GM18867 (cell line): ENCODE data around the gene LAP3.

ENCODE experiments used
- ATAC-seq: cut with Tn5 transposase; IDR thresholded peaks from one replicate; pipeline ENCODE4 v1.9.1; 2021; ENCODE audit warnings: mild to moderate bottlenecking, moderate library complexity; ENCODE audit not compliant: unreplicated experiment

Gene LAP3

GRCh38 chr4:17614416-17615299, 37.7 kb downstream of the LAP3 start, which contains the start of gene MED28:
MED28 (plus strand) TSS chr4:17614641; CDS start chr4:17614655, 14 bp downstream.
- ATAC-seq, result peak; percentile 92

- ATAC-seq, result no peak
Measured at GRCh38 chr4:17616283-17616682, 39.3 kb downstream of the LAP3 start.

- no peak for ATAC-seq
Measured at GRCh38 chr4:17618926-17619325, 41.9 kb downstream of the LAP3 start.

GRCh38 chr4:17619416-17620105, 42.6 kb downstream of the LAP3 start:
- no peak for ATAC-seq

- no peak for ATAC-seq
Measured at GRCh38 chr4:17623451-17624001, 46.5 kb downstream of the LAP3 start.

- no peak for ATAC-seq
Measured at GRCh38 chr4:17624821-17625220, 47.8 kb downstream of the LAP3 start.

GRCh38 chr4:17630228-17630627, 53.2 kb downstream of the LAP3 start:
- no peak for ATAC-seq

GRCh38 chr4:17633600-17633999, 56.6 kb downstream of the LAP3 start:
- ATAC-seq, result no peak

GRCh38 chr4:17635056-17635455, 58.1 kb downstream of the LAP3 start:
- ATAC-seq, result no peak

GRCh38 chr4:17636341-17636695, 59.3 kb downstream of the LAP3 start:
- ATAC-seq, result no peak

GRCh38 chr4:17636696-17637622, 60.0 kb downstream of the LAP3 start:
- peak; percentile 87 for ATAC-seq

- no peak for ATAC-seq
Measured at GRCh38 chr4:17639136-17639535, 62.1 kb downstream of the LAP3 start.

- ATAC-seq, result peak; percentile 39
Measured at GRCh38 chr4:17642398-17642783, 65.4 kb downstream of the LAP3 start.

- no peak for ATAC-seq
Measured at GRCh38 chr4:17646693-17647092, 69.7 kb downstream of the LAP3 start.

GRCh38 chr4:17647176-17647806, 70.3 kb downstream of the LAP3 start:
- no peak for ATAC-seq

GRCh38 chr4:17647927-17648326, 70.9 kb downstream of the LAP3 start:
- no peak for ATAC-seq

GRCh38 chr4:17650406-17650805, 73.4 kb downstream of the LAP3 start:
- ATAC-seq, result no peak

GRCh38 chr4:17654701-17655100, 77.7 kb downstream of the LAP3 start:
- ATAC-seq, result no peak

- ATAC-seq, result no peak
Measured at GRCh38 chr4:17657090-17657489, 80.1 kb downstream of the LAP3 start.
